AG04449 (cell line): ENCODE measurements around the gene SLC39A13.

Source experiments
- CTCF ChIA-PET: fragments of 350-600 bp; formaldehyde crosslinking; extraction: SDS; loops from one replicate; lab custom pipeline; 2021; ENCODE audit warnings: antibody characterized with exemption; lab: Yijun Ruan, JAX
- POLR2A ChIA-PET: fragments of 400-600, 350-600 bp; formaldehyde crosslinking; extraction: SDS; loops from one replicate; lab custom pipeline; 2020; ENCODE audit warnings: antibody characterized with exemption, inconsistent platforms; lab: Yijun Ruan, JAX
- DNase-seq: peaks from one replicate; pipeline ENCODE4 v3.0.0-alpha.2; 2010; ENCODE audit warnings: low read depth, low spot score
- H3K4me3 ChIP-seq: 2 replicates; pipeline ENCODE4 v1.5.1; 2011; ENCODE audit warnings: low read depth, mild to moderate bottlenecking, control low read depth, low read length
- CTCF ChIP-seq: IDR thresholded peaks from one replicate; pipeline ENCODE4 v1.5.1; 2011; ENCODE audit warnings: mild to moderate bottlenecking, moderate library complexity, low read length, control low read depth, inconsistent platforms; ENCODE audit not compliant: insufficient read depth; ENCODE audit errors: missing control alignments

Gene SLC39A13

GRCh38 chr11:47392546-47393162, 15.7 kb upstream of the SLC39A13 start:
- no peak for TF ChIP-seq CTCF
- H3K4me3 ChIP-seq = no peak overlapping the region
- ChIA-PET CTCF (interaction anchor here (0.7 to 8.3 kb wide), 7 partner anchors 10 to 38 kb away, joined by 3 to 123 read pairs (median 6); partner anchors contain the start of gene SPI1), POLR2A (interaction anchor here (0.6 kb wide), 1 partner anchor 13 kb away, joined by 3 read pairs; no protein-coding TSS in a partner anchor)
- DNase-seq = no peak

DNA sequence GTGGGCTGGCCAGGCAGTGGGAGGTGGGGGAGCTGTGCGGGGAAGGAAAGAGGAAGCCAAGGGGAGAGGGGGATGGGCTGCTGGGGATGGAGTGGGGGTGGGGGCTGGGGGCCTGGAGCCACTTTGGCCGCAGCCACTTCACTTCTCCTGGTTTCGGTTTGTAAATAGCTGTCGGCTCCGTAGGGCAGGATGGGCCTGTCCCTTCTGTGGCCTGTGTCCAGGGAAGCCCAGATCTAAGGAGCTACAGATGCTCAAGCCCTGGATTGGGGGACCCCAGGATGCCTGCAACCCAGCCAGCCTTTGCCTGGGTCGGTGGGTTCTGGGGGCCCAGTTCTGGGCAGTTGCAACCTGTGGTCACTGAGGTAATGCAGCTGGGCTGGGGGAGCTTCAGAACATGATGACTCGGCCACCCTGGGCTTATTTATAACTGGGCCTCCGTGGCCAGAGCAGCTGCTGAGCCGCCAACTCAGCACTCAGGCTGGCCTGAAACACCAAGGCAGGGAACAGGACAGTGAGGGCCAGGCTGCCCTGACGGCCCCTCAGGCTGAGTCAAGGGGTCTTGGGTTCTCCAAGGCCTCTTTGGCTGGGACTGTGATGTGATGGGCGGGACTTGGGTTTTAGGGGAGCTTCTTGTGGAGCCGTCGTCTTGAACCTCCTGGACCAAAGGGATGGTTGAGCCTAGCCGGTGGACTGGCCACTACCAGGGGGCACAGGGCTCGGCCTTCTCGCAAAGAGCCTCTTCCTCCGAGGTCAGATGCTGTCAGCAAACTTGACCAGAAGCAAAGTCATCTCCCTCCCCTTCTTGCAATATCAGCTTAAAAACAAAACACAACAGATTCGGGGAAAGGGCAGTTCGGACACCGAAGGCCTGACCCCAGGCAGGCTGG, 15.0 kb upstream of the SLC39A13 start:
- no peak overlapping the region for H3K4me3 ChIP-seq
- peak; percentile 47 for DNase-seq
- ChIA-PET POLR2A (no interaction called here), CTCF (interaction anchor here (0.8 to 8.3 kb wide), 7 partner anchors 10 to 38 kb away, joined by 4 to 123 read pairs (median 6); partner anchors contain the start of gene SPI1)
- TF ChIP-seq CTCF = no peak

- CTCF ChIA-PET = interaction anchor here (0.9 to 8.3 kb wide), 5 partner anchors 13 to 21 kb away, joined by 5 to 123 read pairs (median 22); partner anchors contain the start of gene SPI1
Observed at GRCh38 chr11:47394050-47394321, 14.4 kb upstream of the SLC39A13 start.

GRCh38 chr11:47394322-47395222, 13.8 kb upstream of the SLC39A13 start:
- no peak overlapping the region for H3K4me3 ChIP-seq
- TF ChIP-seq CTCF = no peak
- ChIA-PET CTCF (interaction anchor here (0.9 to 8.3 kb wide), 5 partner anchors 13 to 22 kb away, joined by 5 to 123 read pairs (median 22); partner anchors contain the start of gene SPI1), POLR2A (no interaction called here)
- DNase-seq = no peak

More at GRCh38 chr11:47394050-47394321, 14.4 kb upstream of the SLC39A13 start:
- TF ChIP-seq CTCF = no peak
- H3K4me3 ChIP-seq = no peak overlapping the region
- POLR2A ChIA-PET = no interaction called here
- DNase-seq = no peak

DNA sequence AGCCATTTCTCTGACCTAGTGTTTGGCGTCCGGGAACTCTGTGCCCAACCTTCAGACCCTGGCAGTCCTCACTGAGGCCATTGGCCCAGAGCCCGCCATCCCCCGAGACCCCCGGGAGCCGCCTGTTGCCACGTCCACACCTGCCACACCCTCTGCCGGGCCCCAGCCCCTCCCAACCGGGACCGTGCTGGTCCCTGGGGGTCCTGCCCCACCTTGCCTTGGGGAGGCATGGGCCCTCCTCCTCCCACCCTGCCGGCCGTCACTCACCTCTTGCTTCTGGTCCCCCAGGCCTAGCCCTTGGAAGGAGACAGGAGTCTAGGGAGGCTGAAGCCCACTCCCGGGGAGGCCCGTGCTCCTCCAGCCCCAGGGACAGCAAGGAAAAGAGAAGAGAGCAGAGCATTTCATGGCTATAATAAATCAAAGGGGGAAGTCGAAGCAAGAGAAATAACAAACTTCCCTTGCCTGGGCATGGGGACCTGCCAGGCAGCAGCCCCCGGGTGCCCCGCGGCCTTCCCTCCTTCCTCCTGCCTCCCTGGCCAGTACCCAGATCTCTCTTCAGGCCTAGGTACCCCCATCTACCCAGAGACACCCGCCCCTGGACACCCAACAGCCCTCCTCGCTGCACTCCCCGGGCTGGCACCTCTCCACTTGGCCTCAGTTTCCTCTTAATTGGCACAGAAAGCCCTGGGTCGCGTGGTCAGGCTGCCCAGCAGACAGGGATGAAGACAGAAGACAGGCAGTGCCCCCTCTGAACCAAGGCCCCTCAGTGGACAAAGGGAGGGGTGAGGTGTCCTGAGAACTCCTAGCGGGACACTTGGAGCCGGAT, 13.0 kb upstream of the SLC39A13 start:
- no peak for DNase-seq
- H3K4me3 ChIP-seq = no peak overlapping the region
- ChIA-PET POLR2A (no interaction called here), CTCF (interaction anchor here (5.9 to 8.3 kb wide), 2 partner anchors 22 to 23 kb away, joined by 49 to 123 read pairs; no protein-coding TSS in a partner anchor)
- no peak for TF ChIP-seq CTCF
